ENCODE results near the gene RBM22.

The RBM22 gene

GRCh38 chr5:150740992-150741391 is 40.1 kb upstream of the RBM22 start:
- no peak overlapping the region for H2AFZ ChIP-seq (ENCODE audit: low read length)
- peaks cover 61% of the 10 kb centered on the region for H3K79me2 ChIP-seq (ENCODE audit: insufficient read depth, low read length)
- no peak overlapping the region for H3K4me2 ChIP-seq (ENCODE audit: low read depth, low read length, poor library complexity, severe bottlenecking)
- H4K20me1 ChIP-seq (ENCODE audit: insufficient read depth, low read length, poor library complexity, severe bottlenecking): peaks cover 3% of the 10 kb centered on the region
- no peak overlapping the region for H3K4me3 ChIP-seq (ENCODE audit: low read length, poor library complexity, severe bottlenecking)
- no peaks in the 10 kb centered on the region for H3K9me2 ChIP-seq (replicated peaks; ENCODE audit: low read depth, low read length)
- peaks cover 5% of the 10 kb centered on the region; the same call in 1 of the 2 replicates for H3K9me3 ChIP-seq (ENCODE audit: insufficient read depth, low read depth, low read length)
- peaks cover 59% of the 10 kb centered on the region for H3K36me3 ChIP-seq (ENCODE audit: insufficient read depth, low read length)
- TF ChIP-seq EZH2phosphoT487 (IDR thresholded peaks at IDR 0.05; ENCODE audit: borderline replicate concordance): no peak
- TF ChIP-seq CTCF (conservative IDR thresholded peaks at IDR 0.05; ENCODE audit: low read length): no peak
- H3K27me3 ChIP-seq (ENCODE audit: insufficient read depth, low read length, poor library complexity, severe bottlenecking): no peaks in the 10 kb centered on the region
- no peaks in the 10 kb centered on the region for H3K4me1 ChIP-seq (ENCODE audit: insufficient read depth, low read length, poor library complexity, severe bottlenecking)
- no peaks in the 10 kb centered on the region for H3F3A ChIP-seq (ENCODE audit: low read depth)
- no peak overlapping the region for H3K9ac ChIP-seq (ENCODE audit: low read depth, low read length, poor library complexity, severe bottlenecking)

GRCh38 chr5:150738862-150739261 is 38.0 kb upstream of the RBM22 start:
- Histone ChIP-seq H3K4me2 (ENCODE audit: low read depth, low read length, poor library complexity, severe bottlenecking) (no peak overlapping the region), H3K4me1 (ENCODE audit: insufficient read depth, low read length, poor library complexity, severe bottlenecking) (no peaks in the 10 kb centered on the region), H3K79me2 (ENCODE audit: insufficient read depth, low read length) (peaks cover 82% of the 10 kb centered on the region), H3K27me3 (ENCODE audit: insufficient read depth, low read length, poor library complexity, severe bottlenecking) (no peaks in the 10 kb centered on the region), H4K20me1 (ENCODE audit: insufficient read depth, low read length, poor library complexity, severe bottlenecking) (peaks cover 3% of the 10 kb centered on the region), H3K4me3 (ENCODE audit: low read length, poor library complexity, severe bottlenecking) (no peak overlapping the region), H3K9me3 (ENCODE audit: insufficient read depth, low read depth, low read length) (peaks cover 19% of the 10 kb centered on the region; the same call in 1 of the 2 replicates), H3K36me3 (ENCODE audit: insufficient read depth, low read length) (peaks cover 80% of the 10 kb centered on the region), H3K9me2 (replicated peaks; ENCODE audit: low read depth, low read length) (no peaks in the 10 kb centered on the region), H2AFZ (ENCODE audit: low read length) (no peak overlapping the region), H3K9ac (ENCODE audit: low read depth, low read length, poor library complexity, severe bottlenecking) (no peak overlapping the region), H3F3A (ENCODE audit: low read depth) (no peaks in the 10 kb centered on the region)
- TF ChIP-seq EZH2phosphoT487 (IDR thresholded peaks at IDR 0.05; ENCODE audit: borderline replicate concordance) (no peak), CTCF (conservative IDR thresholded peaks at IDR 0.05; ENCODE audit: low read length) (no peak)

GRCh38 chr5:150734579-150735384 is 33.9 kb upstream of the RBM22 start:
- Histone ChIP-seq H3K9me2 (replicated peaks; ENCODE audit: low read depth, low read length) (no peaks in the 10 kb centered on the region), H3F3A (ENCODE audit: low read depth) (no peaks in the 10 kb centered on the region), H3K79me2 (ENCODE audit: insufficient read depth, low read length) (peaks cover 59% of the 10 kb centered on the region), H2AFZ (ENCODE audit: low read length) (no peak overlapping the region), H3K4me2 (ENCODE audit: low read depth, low read length, poor library complexity, severe bottlenecking) (no peak overlapping the region), H4K20me1 (ENCODE audit: insufficient read depth, low read length, poor library complexity, severe bottlenecking) (no peaks in the 10 kb centered on the region), H3K4me1 (ENCODE audit: insufficient read depth, low read length, poor library complexity, severe bottlenecking) (no peaks in the 10 kb centered on the region), H3K27me3 (ENCODE audit: insufficient read depth, low read length, poor library complexity, severe bottlenecking) (no peaks in the 10 kb centered on the region), H3K9ac (ENCODE audit: low read depth, low read length, poor library complexity, severe bottlenecking) (no peak overlapping the region), H3K36me3 (ENCODE audit: insufficient read depth, low read length) (peaks cover 94% of the 10 kb centered on the region), H3K9me3 (ENCODE audit: insufficient read depth, low read depth, low read length) (peaks cover 19% of the 10 kb centered on the region; the same call in 1 of the 2 replicates), H3K4me3 (ENCODE audit: low read length, poor library complexity, severe bottlenecking) (no peak overlapping the region)
- peak; percentile 33; the same call in 1 of the 2 replicates for TF ChIP-seq CTCF (conservative IDR thresholded peaks at IDR 0.05; ENCODE audit: low read length)
- TF ChIP-seq EZH2phosphoT487 (IDR thresholded peaks at IDR 0.05; ENCODE audit: borderline replicate concordance): no peak

All from Loucy (cell line).